CD4-positive, alpha-beta T cell treated with Interleukin-12 subunit alpha and Interleukin-12 subunit beta, for 1 hour (primary cell): ENCODE data around the gene SIPA1.
"Not testable (repeated sequence)": the region's sequence is repeated elsewhere in the genome, so short reads cannot be mapped to it uniquely, and the experiment has no call there.

Experiments used
- DNase-seq: peaks from one replicate; pipeline ENCODE4 v3.0.0-alpha.2; 2020

SIPA1 gene

DNA sequence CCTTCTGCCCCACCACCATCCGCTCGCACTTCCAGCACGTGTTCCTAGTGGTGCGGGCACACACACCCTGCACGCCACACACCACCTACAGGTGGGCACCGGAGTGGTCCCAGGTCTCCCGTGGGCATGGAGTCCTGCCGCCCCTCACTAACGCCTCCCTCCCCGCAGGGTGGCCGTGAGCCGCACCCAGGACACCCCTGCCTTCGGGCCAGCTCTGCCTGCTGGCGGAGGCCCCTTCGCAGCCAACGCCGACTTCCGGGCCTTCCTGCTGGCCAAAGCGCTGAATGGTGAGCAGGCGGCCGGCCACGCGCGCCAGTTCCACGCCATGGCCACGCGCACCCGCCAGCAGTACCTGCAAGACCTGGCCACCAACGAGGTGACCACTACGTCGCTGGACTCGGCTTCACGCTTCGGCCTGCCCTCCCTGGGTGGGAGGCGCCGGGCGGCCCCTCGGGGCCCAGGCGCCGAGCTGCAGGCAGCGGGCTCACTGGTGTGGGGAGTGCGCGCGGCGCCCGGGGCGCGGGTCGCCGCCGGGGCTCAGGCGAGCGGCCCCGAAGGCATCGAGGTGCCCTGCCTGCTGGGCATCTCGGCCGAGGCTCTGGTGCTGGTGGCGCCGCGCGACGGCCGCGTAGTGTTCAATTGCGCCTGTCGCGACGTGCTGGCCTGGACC is 8.5 kb downstream of the SIPA1 start:
- no peak for DNase-seq

GRCh38 chr11:65646958-65647701 is 9.2 kb downstream of the SIPA1 start:
- no peak for DNase-seq

DNA sequence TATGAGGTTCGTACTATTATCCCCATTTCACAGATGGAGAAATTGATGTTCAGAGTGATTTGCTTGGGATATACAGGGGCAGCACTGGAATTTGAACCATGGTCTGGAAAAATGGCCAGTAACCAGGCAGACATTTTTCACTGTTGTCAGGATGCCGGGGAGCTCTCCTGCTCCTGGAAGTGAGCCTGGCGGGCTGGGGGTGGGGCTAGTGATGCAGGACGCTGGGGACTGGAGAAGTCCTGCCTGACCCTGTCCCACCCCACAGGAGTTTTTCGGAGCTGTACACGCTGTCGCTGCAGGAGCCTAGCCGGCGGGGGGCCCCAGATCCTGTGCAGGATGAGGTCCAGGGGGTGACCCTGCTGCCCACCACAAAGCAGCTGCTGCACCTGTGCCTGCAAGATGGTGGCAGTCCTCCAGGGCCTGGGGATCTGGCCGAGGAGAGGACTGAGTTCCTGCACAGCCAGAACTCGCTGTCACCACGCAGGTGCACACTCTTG is 11.1 kb downstream of the SIPA1 start:
- DNase-seq, result no peak

GRCh38 chr11:65649656-65650546 is 12.0 kb downstream of the SIPA1 start:
- no peak for DNase-seq

GRCh38 chr11:65650547-65651338 is 12.8 kb downstream of the SIPA1 start:
- DNase-seq, result no peak

DNA sequence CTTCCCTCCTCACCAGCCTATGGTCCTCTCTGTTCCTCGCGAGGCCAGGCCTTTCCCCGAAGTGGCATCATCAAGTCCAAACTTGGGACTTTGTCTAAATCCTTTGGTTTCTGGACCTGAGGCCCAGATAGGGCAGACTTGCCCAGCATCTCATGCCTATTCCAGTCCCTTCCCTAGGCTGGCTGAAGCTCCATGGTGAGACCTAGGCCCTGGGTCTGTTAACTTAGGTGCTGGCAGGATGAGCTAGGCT is 13.4 kb downstream of the SIPA1 start:
- no peak for DNase-seq

DNA sequence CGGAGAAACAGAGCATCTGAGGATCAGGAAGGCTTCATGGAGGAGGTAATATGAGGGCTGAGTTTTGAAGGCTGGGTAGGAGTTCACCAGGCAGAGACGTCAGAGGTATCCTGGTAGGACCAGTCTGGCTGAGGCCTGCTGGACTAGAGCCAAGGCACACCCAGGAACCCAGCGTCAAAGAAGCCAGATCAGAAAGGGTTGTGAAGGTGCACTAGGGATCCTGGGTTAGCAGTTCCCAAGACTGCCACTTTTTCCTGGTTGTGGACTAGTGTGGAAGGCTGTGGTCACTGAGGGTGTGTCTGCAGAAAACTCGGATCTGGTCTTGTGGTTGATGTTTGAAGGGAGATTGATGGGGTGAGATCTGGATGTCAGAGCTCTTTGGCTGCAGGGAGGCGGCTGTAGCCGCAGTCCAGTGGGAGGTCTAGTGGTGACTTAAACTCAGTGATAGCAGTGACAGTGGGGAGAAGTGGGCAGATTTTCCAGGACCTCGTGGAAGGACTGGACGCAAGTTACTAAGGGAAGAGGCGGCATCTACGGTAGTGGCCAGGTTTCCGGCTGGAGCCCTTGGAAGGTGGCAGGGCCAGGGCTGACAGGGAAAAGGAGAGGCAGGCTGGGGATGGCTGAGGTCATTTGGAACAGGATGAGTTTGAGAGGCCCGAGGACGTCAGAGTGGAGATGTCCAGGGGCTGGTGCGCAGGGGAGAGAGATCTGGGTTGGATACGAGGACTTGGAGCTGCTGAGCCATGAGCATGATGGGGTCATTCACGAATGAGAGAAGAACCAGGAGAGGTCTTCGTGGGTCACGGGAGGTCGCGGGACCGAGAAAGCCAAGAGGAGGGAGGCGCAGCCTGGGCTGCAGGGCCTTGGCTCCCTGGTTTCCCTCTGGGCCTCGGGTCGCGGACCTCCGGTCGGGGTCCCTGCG is 13.9 kb downstream of the SIPA1 start:
- no peak for DNase-seq

GRCh38 chr11:65652511-65653228 is 14.8 kb downstream of the SIPA1 start:
- peak; percentile 97 for DNase-seq

DNA sequence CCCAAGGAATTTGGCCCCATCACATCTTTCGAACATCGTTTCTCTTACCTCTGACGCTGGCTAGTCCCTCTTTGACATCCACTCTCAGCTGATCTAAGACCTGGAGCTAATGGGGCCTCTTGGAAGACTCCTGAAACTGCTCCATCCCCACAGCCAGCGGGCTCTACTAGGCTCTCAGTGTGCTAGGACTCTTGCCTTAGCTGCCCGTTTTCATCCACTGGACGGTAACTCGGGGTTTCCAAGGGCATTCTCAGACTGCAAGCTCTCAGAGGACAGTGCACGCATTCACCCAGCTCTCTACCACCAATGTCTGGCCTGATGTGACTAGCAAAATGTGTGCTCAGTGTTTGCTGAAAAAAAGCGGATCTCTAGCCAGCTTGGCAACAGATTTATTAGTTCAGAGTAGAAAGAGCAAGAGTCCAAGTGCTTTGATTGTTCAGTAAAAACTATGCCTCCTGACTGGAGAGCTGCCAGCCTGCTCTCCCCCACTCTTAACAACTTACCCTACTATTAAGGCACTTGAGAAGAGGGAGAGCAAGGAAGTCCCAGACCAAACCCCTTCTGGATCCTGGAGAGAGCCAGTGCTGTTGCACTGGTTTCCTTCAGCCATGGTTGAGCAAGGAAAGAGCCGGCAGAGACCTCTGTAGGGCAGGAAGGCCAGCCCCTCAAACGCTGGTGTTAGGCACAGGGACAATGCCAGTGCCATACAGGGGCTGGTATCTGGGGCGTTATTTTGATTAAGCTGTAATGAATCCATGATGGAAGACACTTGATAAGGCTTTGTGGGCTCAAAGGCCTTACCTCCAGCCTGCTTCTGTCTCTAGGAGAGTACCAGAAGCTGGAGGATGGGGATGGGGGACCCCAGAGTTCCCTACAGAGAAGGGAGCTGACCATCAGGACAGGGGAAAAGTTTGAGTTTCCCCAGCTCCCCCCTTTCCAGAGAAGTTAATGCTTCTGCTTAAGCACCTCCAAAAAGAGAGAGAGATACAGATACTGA is 15.6 kb downstream of the SIPA1 start:
- no peak for DNase-seq

GRCh38 chr11:65654375-65655349 is 16.8 kb downstream of the SIPA1 start:
- DNase-seq, result no peak

- no peak for DNase-seq
These were observed 17.9 kb downstream of the SIPA1 start for GRCh38 chr11:65655570-65656332.

- DNase-seq, result no peak
These were observed 19.5 kb downstream of the SIPA1 start for GRCh38 chr11:65657426-65657825.

DNA sequence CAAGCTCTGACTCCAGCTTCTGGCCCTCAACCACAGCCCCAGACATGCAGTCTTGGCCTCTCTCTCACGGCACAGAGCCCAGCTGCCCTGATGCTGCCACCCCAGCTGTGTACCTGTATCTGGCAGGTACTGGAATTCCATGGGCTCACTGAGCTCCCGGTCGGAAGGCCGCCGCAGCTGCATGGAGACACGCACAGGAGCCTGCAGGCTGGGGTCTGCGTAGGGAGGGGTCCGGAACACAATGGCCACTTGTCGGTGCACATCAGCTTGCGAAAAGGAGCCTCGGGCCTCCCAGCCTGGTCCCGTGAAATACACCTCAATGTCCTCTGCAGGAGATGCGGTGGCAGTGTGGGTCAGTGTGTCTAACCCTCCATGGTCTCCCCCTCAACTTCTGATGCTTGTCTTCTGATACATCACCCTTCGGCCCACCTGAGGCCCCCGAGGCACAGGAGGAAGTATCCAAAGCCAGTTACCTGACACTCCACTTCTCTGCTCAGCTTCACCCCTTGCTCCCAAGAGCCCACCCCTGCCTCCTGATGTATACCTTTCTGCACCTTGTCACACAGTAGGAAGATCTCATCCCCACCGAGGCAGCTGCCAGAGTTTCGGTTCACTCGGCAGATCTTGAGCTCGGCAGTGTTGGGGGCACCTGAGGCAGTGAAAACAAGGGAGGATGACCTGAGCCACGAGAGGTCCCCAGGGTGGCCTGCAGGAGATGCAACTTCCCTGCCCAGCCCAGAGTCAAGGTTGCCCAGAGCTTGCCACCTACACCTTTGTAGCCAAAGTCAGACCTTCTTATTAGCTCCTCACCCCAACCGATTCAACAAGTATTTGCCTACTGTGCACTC is 20.5 kb downstream of the SIPA1 start:
- DNase-seq, result no peak

- DNase-seq, result no peak
These were observed 22.1 kb downstream of the SIPA1 start for GRCh38 chr11:65660038-65660437.

GRCh38 chr11:65660908-65661307 is 23.0 kb downstream of the SIPA1 start:
- DNase-seq, result not testable (repeated sequence)

DNA sequence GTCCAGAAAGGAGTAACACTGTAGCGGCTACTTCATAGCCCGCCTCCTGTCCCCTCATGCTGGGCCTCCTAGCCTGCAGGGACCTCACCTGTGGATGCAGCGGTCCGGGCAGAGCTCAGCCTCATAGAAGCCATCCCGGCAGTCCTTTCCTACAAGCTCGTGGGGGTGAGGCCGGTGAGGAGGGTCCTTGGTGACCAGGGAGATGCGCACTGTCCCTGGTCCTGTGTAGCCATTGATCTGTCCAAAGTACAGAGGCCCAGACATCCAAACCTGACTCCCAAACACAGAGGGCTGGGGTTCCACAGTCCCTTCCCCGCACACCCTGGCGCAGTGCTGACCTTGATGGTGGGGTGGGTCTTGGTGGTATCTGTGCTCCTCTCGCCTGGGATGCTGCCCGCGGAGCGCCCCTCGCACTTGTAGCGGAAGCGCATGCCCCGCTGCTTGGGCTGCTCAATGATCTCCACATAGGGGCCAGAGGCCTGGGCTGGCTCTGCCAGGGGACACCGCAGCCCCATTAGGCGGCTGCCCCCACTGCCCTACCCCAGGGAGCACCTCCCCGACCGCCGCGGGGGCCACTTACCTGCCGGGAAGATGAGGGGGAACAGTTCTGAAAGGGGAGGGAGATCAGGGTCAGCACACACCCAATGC is 23.8 kb downstream of the SIPA1 start:
- no peak for DNase-seq
